Islet of Langerhans (tissue), 1 donor: Measurements from ENCODE around the gene GRM5.
"Not testable (repeated sequence)": the region's sequence is repeated elsewhere in the genome, so short reads cannot be mapped to it uniquely, and the experiment has no call there.

Experiments
- FAIRE-seq: peaks from one replicate; lab custom pipeline; 2011; peaks lifted over from hg19 to GRCh38; lab: Jason Lieb, UNC

The GRM5 gene

GRCh38 chr11:89065651-89066201, at the start of gene GRM5:
Gene GRM5, minus strand, starts transcription at chr11:89065982. Its CDS starts 18,110 bp downstream, at chr11:89047872.
- FAIRE-seq, result not testable (repeated sequence)

GRCh38 chr11:89097956-89098355, 32.2 kb upstream of the GRM5 start:
- peak; percentile 95 for FAIRE-seq

- FAIRE-seq, result not testable (repeated sequence)
Observed at GRCh38 chr11:89093806-89094205, 28.0 kb upstream of the GRM5 start.

- not testable (repeated sequence) for FAIRE-seq
Observed at GRCh38 chr11:89084951-89085350, 19.2 kb upstream of the GRM5 start.

- not testable (repeated sequence) for FAIRE-seq
Observed at GRCh38 chr11:89070911-89071310, 5.1 kb upstream of the GRM5 start.

GRCh38 chr11:89067264-89067663, 1.5 kb upstream of the GRM5 start:
- FAIRE-seq, result no peak

- FAIRE-seq, result no peak
Observed at GRCh38 chr11:89065066-89065465, 716 bp downstream of the GRM5 start.

- not testable (repeated sequence) for FAIRE-seq
Observed at GRCh38 chr11:89063481-89063951, 2.3 kb downstream of the GRM5 start.

GRCh38 chr11:89062771-89063298, 2.9 kb downstream of the GRM5 start:
- FAIRE-seq, result not testable (repeated sequence)

GRCh38 chr11:89061839-89062238, 3.9 kb downstream of the GRM5 start:
- not testable (repeated sequence) for FAIRE-seq

GRCh38 chr11:89057406-89057805, 8.4 kb downstream of the GRM5 start:
- not testable (repeated sequence) for FAIRE-seq

GRCh38 chr11:89052220-89052619, 13.6 kb downstream of the GRM5 start:
- no peak for FAIRE-seq

GRCh38 chr11:89047159-89047558, 18.6 kb downstream of the GRM5 start:
- not testable (repeated sequence) for FAIRE-seq

- not testable (repeated sequence) for FAIRE-seq
Observed at GRCh38 chr11:89043861-89044588, 21.8 kb downstream of the GRM5 start.

- not testable (repeated sequence) for FAIRE-seq
Observed at GRCh38 chr11:89029671-89030070, 36.1 kb downstream of the GRM5 start.

- no peak for FAIRE-seq
Observed at GRCh38 chr11:89021339-89021738, 44.4 kb downstream of the GRM5 start.

GRCh38 chr11:89019827-89020547, 45.8 kb downstream of the GRM5 start:
- FAIRE-seq, result not testable (repeated sequence)

GRCh38 chr11:89016214-89016613, 49.6 kb downstream of the GRM5 start:
- no peak for FAIRE-seq

- no peak for FAIRE-seq
Observed at GRCh38 chr11:89015614-89016013, 50.2 kb downstream of the GRM5 start.

GRCh38 chr11:89000852-89001251, 64.9 kb downstream of the GRM5 start:
- FAIRE-seq, result not testable (repeated sequence)

- no peak for FAIRE-seq
Observed at GRCh38 chr11:88979641-88980040, 86.1 kb downstream of the GRM5 start.

- not testable (repeated sequence) for FAIRE-seq
Observed at GRCh38 chr11:88978992-88979391, 86.8 kb downstream of the GRM5 start.

- not testable (repeated sequence) for FAIRE-seq
Observed at GRCh38 chr11:88975441-88975840, 90.3 kb downstream of the GRM5 start.
